Spleen (tissue), 7 donors: ENCODE measurements around the gene TGDS.
"Not testable (repeated sequence)": the region's sequence is repeated elsewhere in the genome, so short reads cannot be mapped to it uniquely, and the experiment has no call there.

Experiments
- POLR2A ChIP-seq, 3 donors: fragments of 450-650 bp; IDR thresholded peaks; one replicate each; pipeline ENCODE4 v1.5.1; 2017; ENCODE audit warnings: antibody characterized with exemption in 3 of 3, mild to moderate bottlenecking in 1 of 3
- POLR2AphosphoS5 ChIP-seq, 3 donors: sonication (generic); formaldehyde crosslinking; IDR thresholded peaks; one replicate each; pipeline ENCODE4 v1.5.1; 2017; ENCODE audit warnings: antibody characterized with exemption in 3 of 3
- TF ChIP-seq, protein P1 (sequence below), 11 experiments: fragments of 200-600 bp in 7 of 11; fragments of 450-650 bp in 4 of 11; sonication (generic) in 4 of 11; IDR thresholded peaks in 8 of 11; conservative IDR thresholded peaks in 3 of 11; 1 replicate in 7 of 11; 2 replicates in 4 of 11; pipeline versions ENCODE4 v1.4.0 to v1.8.0; 2016 to 2021; ENCODE audit warnings: antibody characterized with exemption in 11 of 11, inconsistent platforms in 4 of 11, mild to moderate bottlenecking in 1 of 11
- donor health status: DM: no; HTN: no; CAD: no; lungs with moderate emphysema.
- donor health status: DM: no; HTN: no; CAD: no.
- donor health status: DM: no; HTN: no; CAD: no.

DNA sequence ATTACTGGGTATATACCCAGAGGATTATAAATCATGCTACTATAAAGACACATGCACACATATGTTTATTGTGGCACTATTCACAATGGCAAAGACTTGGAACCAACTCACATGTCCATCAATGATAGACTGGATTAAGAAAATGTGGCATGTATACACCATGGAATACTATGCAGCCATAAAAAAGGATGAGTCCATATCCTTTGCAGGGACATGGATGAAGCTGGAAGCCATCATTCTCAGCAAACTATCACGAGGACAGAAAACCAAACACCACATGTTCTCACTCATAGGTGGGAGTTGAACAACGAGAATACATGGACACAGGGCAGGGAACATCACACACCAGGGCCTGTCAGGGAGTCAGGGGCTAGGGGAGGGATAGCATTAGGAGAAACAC lies 63.7 kb downstream of the TGDS start:
- TF ChIP-seq, protein P1, sequence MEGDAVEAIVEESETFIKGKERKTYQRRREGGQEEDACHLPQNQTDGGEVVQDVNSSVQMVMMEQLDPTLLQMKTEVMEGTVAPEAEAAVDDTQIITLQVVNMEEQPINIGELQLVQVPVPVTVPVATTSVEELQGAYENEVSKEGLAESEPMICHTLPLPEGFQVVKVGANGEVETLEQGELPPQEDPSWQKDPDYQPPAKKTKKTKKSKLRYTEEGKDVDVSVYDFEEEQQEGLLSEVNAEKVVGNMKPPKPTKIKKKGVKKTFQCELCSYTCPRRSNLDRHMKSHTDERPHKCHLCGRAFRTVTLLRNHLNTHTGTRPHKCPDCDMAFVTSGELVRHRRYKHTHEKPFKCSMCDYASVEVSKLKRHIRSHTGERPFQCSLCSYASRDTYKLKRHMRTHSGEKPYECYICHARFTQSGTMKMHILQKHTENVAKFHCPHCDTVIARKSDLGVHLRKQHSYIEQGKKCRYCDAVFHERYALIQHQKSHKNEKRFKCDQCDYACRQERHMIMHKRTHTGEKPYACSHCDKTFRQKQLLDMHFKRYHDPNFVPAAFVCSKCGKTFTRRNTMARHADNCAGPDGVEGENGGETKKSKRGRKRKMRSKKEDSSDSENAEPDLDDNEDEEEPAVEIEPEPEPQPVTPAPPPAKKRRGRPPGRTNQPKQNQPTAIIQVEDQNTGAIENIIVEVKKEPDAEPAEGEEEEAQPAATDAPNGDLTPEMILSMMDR (IDR thresholded peaks at IDR 0.05 in 8 of 11, conservative IDR thresholded peaks at IDR 0.05 in 3 of 11), result not testable (repeated sequence)
- not testable (repeated sequence) for TF ChIP-seq POLR2A, POLR2AphosphoS5 (IDR thresholded peaks at IDR 0.05)
